GM19239 (cell line): ENCODE results near the gene SLC30A9.

ENCODE experiments used
- DNase-seq: peaks from one replicate; pipeline ENCODE4 v3.0.0; 2011; ENCODE audit warnings: low spot score; ENCODE audit not compliant: insufficient read length
- FAIRE-seq: peaks from 2 replicates; lab custom pipeline; 2011; peaks lifted over from hg19 to GRCh38; lab: Jason Lieb, UNC

Gene SLC30A9

DNA sequence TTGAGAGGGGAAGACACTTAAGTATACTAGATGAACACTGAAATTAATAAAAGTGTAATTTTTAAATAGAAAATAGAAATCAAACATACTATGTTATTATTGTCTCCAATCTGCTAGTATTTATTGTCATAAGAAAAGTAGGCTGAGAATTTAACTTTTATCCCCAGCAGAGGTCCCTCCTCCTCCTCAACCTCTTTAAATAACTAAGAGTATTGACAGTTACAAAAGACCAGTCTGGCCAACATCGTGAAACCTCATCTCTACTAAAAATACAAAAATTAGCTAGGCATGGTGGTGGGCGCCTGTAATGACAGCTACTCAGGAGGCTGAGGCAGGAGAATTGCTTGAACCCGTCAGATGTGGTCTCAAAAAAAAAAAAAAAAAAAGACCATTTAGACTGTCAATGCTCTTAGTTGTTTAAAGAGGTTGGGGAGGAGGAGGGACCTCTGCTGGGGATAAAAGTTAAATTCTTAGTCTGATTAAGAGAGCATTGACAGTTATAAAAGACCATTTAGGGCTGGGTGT, 4.2 kb downstream of the SLC30A9 start:
- DNase-seq: no peak

DNA sequence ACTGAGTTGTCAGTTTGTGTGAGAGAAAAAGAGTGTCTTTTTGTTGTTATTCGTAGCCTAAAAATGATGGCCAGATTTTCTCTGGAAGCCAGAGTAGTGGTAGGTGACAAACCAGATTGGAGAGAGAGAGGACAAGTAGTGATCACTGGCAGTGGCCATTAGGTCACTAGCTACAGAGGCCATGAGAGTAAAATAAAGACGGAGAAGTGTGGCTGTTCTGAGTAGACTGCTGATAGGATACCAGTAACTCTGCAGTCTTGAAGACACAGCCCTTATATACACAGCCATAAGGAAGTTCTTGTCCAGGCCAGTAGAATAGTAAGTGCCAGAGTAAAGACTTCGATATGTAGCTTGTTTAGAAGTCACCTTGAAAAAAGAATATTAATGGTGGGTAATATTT, 7.7 kb downstream of the SLC30A9 start:
- FAIRE-seq (no peak), DNase-seq (no peak)

More for the DNA sequence above, 4.2 kb downstream of the SLC30A9 start:
- FAIRE-seq: no peak

- FAIRE-seq (peak; percentile 4), DNase-seq (no peak)
Observed at GRCh38 chr4:41999321-41999720, 9.0 kb downstream of the SLC30A9 start.

DNA sequence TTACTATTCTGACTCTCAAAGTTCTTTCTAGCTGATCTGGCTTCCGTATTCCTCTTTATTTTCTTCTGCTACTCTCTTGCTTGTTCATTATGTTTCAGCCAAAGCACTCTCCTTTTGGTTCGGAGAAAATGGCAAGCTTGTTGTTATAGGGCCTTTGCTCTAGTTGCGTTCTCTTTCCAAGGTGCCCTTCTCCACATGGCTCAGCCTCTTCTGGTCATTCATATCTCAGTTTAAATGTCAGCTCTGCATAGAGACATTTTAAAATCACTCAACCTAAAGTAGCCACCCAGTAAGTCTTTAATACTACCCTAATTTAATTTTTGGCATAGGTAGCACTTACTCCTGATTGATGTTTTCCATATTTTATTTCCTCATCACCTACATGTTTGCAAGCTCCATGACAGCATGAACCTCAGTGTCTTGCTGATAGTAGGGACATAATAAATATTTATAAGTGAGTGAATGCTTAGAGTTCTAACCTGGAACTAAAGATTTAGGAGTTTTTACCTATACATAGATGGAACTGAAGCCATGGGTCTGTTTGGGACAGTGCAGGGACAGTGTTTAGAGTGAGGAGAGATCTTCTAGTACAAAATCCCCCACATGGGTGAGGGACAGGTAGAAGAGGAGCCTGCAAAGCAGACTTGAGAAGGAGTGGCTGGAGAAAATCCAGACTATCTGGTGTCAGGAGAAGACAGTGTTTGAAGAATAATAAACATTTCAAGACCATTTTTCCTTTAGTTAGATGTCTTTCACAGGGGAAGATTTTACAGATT, 17.9 kb downstream of the SLC30A9 start:
- FAIRE-seq: no peak

GRCh38 chr4:42015438-42015837, 25.1 kb downstream of the SLC30A9 start:
- FAIRE-seq: no peak
- DNase-seq: no peak

More for the DNA sequence above, 17.9 kb downstream of the SLC30A9 start:
- DNase-seq: no peak

DNA sequence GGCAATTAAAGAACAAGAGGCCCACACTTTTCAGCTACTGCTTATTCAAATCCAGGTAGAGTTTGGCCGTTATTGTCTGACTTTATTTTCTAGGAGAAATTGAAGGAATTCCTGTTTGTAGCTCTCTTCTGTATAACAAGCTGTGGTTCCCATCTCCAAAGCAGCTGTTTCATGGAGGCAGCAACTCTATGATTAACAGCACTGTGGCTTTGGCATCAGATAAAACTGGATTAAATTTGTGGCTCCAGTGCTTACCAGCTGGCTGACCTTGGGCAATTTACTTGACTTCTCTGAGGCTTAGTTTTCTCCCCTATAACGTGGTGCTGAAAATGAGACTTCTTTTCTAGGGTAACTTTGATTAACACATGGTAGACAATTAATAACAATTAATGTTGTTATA, 28.1 kb downstream of the SLC30A9 start:
- FAIRE-seq (no peak), DNase-seq (no peak)

- FAIRE-seq: no peak
- DNase-seq: no peak
Observed at GRCh38 chr4:42048394-42048793, 58.1 kb downstream of the SLC30A9 start.

DNA sequence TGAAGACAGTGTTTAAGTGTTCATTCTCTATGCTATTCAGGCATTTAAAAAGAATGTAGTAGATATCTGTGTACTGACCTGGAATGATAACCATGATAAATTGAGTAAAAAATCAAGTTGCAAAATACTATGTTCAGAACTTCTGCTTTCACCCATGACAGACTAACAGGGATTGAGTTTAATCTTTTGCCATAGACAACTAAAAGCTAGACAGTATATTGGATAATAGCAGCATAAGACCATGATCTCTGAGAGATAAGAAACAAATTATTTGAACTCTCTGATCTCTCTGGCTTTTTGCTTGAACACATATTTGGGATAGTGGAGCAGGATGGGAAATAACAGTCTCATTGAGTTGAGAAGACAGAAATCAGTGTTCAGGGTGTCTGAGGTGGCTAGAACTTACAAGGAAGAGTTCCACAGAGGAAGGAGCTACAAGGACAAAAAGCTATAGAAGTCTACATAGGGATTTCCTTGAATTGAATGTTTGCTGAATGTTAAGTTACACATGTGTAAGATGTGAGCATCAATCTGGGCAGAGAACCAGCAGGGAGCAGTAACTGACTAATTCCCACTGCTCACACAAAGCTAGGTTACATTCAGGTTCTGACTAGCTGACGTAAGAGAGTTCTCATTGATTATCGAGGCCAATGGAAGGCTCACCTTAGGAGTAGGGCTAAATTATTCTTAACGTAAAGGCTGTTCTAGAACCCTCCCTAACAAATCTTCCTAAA, 60.4 kb downstream of the SLC30A9 start:
- FAIRE-seq: no peak

DNA sequence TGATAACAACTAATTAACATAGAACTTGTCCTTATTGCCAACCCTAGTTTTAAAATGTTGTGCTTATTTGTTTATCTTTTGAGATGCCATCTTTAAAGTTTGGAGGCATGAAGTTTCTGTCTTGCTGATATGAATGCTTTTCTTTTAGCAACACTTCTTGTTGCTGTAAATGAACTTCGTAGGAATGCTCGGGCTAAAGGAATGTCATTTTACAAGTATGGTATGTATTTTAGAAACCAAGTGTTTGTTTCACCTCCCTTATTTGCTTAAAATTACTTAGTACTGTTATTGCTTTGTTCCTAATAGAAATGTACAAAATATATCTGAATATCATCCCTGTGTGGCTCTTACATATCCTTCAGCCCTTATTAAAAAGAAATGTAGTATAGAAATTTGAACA, 76.1 kb downstream of the SLC30A9 start:
- DNase-seq (no peak), FAIRE-seq (peak; percentile 35)

More for the DNA sequence above, 60.4 kb downstream of the SLC30A9 start:
- DNase-seq: no peak

GRCh38 chr4:42067264-42067663, 76.9 kb downstream of the SLC30A9 start:
- DNase-seq (no peak), FAIRE-seq (no peak)

- FAIRE-seq (no peak), DNase-seq (no peak)
Observed at GRCh38 chr4:42070463-42070862, 80.1 kb downstream of the SLC30A9 start.

- FAIRE-seq (peak; percentile 58), DNase-seq (no peak)
Observed at GRCh38 chr4:42074294-42074693, 84.0 kb downstream of the SLC30A9 start.

DNA sequence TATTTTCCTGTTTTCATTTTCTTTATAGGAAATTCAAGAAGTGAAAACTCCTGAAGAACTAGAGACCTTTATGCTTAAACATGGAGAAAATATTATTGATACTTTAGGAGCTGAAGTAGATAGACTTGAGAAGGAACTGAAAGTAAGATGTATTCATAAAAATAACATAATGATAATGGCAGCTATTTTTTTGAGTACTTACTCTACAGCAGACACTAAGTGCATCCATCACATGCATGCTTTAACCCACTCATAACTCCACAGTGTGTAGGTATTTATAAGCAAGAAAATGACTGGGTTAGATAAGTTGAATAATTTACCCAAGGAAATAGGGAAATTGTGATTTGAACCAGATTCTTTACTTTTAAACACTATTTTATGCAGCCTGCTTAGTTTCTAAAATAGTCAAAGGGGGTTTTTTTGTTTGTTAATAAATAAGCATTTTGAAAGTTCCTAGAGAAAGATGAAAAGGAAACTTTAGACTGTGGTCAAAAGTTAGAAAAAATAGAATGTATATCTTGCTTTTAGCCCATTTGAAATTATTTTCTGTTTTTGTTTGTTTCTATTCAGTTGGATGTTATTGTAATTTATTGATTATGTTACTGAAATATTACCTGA, 88.0 kb downstream of the SLC30A9 start:
- FAIRE-seq (peak; percentile 90), DNase-seq (peak; percentile 13)

DNA sequence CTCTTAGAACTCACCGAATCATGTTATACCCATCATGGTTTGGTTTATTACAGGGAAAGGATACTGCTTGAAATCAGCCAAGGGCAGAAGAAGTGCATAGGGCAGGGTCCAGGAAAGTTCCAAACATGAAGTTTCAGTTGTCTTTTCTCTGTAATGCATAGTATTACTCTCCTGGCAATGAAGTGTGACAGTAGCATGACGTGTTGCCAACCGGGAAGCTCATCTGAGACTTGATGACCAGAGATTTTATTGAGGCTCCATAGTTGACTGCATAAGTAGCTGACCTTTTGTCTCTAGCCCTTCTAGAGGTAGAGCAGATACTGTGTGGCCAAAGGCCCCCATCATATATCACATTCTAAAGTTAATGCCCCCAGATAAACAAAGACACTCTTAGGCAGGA, 90.0 kb downstream of the SLC30A9 start:
- FAIRE-seq (peak; percentile 78), DNase-seq (no peak)

DNA sequence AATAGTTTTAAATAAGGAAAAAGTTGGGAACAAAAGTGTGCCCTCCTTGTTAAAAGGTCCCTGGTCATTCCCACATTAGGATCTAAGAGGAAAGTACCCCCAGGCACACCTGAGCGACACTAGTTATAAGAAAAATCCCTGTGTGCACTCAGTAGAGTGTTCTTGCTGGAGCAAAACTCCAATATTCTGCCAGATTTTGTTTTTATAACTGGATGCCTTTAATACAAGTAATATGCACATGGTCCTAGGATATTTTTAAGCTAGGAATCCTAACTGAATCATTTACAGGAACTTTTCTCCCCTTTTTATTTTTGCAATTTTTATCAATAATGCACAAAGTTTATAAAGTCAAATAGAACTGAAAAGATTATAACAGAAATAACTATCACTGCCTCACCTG, 93.5 kb downstream of the SLC30A9 start:
- no peak for FAIRE-seq
- DNase-seq: no peak

DNA sequence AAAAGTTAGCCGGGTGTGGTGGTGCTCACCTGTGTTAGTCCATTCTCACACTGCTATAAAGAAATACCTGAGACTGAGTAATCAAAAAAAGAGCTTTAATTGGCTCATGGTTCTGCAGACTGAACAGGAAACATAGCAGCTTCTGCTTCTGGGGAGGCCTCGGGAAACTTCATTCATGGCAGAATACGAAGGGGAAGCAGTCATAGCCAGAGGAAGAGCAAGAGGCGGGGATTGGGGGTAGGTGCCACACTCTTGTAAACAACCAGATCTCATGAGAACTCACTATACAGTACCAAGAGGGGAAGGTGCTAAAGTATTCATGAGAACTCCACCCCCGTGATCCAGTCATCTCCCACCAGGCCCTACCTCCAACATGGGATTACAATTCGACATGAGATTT, 98.1 kb downstream of the SLC30A9 start:
- DNase-seq (no peak), FAIRE-seq (peak; percentile 35)

DNA sequence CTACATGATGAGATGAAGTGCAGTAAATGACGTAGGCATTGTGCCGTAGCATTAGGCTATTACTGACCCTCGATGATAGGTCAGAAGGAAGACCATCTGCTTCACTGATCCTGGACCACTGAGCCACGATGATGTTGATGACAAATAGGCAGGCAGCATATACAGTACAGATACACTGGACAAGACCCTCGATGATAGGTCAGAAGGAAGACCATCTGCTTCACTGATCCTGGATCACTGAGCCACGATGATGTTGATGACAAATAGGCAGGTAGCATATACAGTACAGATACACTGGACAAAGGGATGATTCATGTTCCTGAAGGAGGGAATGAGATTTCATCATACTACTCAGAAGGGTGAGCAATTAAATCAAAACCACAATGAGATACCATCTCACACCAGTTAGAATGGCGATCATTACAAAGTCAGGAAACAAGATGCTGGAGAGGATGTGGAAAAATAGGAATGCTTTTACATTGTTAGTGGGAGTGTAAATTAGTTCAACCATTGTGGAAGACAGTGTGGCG, 111.2 kb downstream of the SLC30A9 start:
- no peak for FAIRE-seq

DNA sequence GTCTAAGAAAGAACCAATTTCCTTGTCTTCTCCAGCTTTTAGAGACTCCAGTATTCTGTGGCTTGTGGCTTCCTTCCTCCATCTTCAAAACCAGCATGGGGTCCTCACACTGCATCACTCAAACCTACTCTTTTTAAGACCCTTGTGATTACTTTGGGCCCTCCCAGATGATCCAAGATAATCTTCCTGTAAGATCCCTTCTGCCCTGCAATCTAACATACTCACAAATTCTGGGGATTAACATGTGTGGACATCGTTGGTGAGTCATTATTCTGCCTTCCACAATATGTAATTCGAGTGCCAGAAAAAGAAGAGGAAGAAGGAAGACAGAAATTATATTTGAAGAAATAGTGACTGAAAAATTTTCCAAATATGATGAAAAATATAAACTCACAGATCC, 114.2 kb downstream of the SLC30A9 start:
- no peak for FAIRE-seq

More for the DNA sequence above, 111.2 kb downstream of the SLC30A9 start:
- DNase-seq: no peak

GRCh38 chr4:42112846-42113245, 122.5 kb downstream of the SLC30A9 start:
- FAIRE-seq (no peak), DNase-seq (no peak)

More for the DNA sequence above, 114.2 kb downstream of the SLC30A9 start:
- DNase-seq: no peak

DNA sequence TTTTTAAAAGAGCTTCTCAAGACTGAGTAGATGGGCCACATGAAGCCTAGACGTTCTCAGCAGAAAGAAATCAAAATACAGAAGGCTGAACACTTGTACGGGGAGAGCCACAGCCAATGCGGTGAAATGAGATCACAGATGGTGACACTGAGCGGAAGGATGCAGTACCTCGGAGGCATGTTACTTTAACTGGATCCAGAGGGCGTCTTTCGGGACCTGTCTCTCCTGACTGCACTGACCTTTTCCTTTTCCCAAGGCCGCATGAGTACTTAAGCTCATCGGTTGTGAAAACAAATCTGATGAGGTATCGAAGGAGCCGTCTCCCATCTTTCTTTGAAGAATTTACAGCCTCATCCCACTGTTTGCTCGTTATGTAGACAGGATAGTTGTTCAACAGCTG, 129.6 kb downstream of the SLC30A9 start:
- FAIRE-seq (no peak), DNase-seq (no peak)

DNA sequence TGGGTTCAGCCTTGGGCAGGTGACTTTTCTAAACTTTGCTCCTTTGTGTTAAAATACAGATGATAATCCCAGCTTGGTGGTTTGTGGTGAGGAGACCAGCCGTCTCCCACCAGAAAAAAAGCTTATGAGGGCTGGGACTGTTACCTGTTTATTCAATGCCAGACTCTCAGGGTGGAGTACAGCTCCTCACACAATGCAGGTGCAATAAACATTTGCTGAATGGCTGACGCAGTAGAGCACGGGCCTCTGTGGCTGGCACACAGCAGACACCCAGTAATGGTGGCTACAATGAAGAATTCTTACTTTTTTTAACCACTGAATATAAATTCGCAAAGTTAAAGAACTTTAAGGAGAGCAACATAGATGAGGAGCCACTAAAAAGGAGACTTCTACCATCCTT, 131.9 kb downstream of the SLC30A9 start:
- FAIRE-seq: no peak
- DNase-seq: no peak
